K562 (cell line): ENCODE results near the gene DUSP9. TPM values are rescaled to one million over a fixed set of nuclear protein-coding genes. Genes with fewer than 3 reads are reported as not detected.
A peak's percentile ranks its signal among the peaks of the same experiment; 100 is the strongest.

ENCODE experiments used
- ATF7 ChIP-seq: fragments of 450-650 bp; IDR thresholded peaks from 2 replicates; pipeline ENCODE4 v1.7.1; 2014; ENCODE audit warnings: mild to moderate bottlenecking, moderate library complexity
- EGR1 ChIP-seq: fragments of 450-650 bp; conservative IDR thresholded peaks from 2 replicates; pipeline ENCODE4 v1.6.1; 2017; ENCODE audit warnings: mild to moderate bottlenecking
- LCOR ChIP-seq: sonication (generic); formaldehyde crosslinking; IDR thresholded peaks from 2 replicates; pipeline ENCODE4 v1.8.0; 2022; ENCODE audit warnings: mild to moderate bottlenecking, missing genetic modification reagents
- ZFP1 ChIP-seq: fragments of 450-650 bp; formaldehyde crosslinking; IDR thresholded peaks from 2 replicates; pipeline ENCODE4 v1.4.0; 2020; ENCODE audit warnings: mild to moderate bottlenecking, mixed read lengths
- ZNF583 ChIP-seq: fragments of 250-450 bp; sonication (Bioruptor Pico); IDR thresholded peaks from 2 replicates; pipeline ENCODE4 v1.4.0; 2020
- ZNF764 ChIP-seq: fragments of 250-450 bp; sonication (Bioruptor Pico); IDR thresholded peaks from 2 replicates; pipeline ENCODE4 v1.4.0; 2020; ENCODE audit warnings: low read depth, mild to moderate bottlenecking, moderate library complexity
- polyA plus RNA-seq, 8 experiments: library from polyadenylated mRNA; depleted of rRNA in 4 of 8; stranded (reverse) in 5 of 8; unstranded in 3 of 8; fragments of >200 nt; fragmentation: Nextera tagmentation in 2 of 8; fragmentation: Illumina TruSeq in 1 of 8; extraction: Ambion mirVana in 2 of 8; extraction: Trizol in 1 of 8; gene quantifications; 2 replicates each; pipeline versions ENCODE4 v1.2.1 to v1.2.3, GENCODE V29; 2011 to 2014; ENCODE audit warnings: inconsistent platforms in 1 of 8, missing spikeins in 1 of 8
- total RNA-seq, 7 experiments: library from RNA; depleted of rRNA in 6 of 7; stranded (reverse); fragments of >200 nt in 6 of 7; fragmentation: Illumina TruSeq in 2 of 7; extraction: Trizol in 2 of 7; gene quantifications; 2 replicates each; pipeline versions ENCODE4 v1.2.1 to v1.2.3, GENCODE V29; 2011 to 2021; ENCODE audit warnings: low replicate concordance in 1 of 7
- TF ChIP-seq, protein P1 (sequence below), 3 experiments: IDR thresholded peaks in 2 of 3; conservative IDR thresholded peaks in 1 of 3; 2 replicates each; pipeline ENCODE4 v1.5.1; 2011 to 2012; ENCODE audit warnings: low read length in 3 of 3, mild to moderate bottlenecking in 3 of 3, control low read depth in 2 of 3, improper control_type of control experiment in 1 of 3, inconsistent platforms in 1 of 3, low read depth in 1 of 3, mixed read lengths in 1 of 3, moderate library complexity in 1 of 3; ENCODE audit not compliant: insufficient read depth in 2 of 3
- TF ChIP-seq, protein P2 (sequence below): fragments of 250-450 bp; sonication (Bioruptor Pico); IDR thresholded peaks from 2 replicates; pipeline ENCODE4 v1.8.0; 2022; ENCODE audit warnings: inconsistent platforms
- TF ChIP-seq, protein P3 (sequence below), 2 experiments: IDR thresholded peaks in 1 of 2; conservative IDR thresholded peaks in 1 of 2; 2 replicates each; pipeline ENCODE4 v1.6.1; 2016; ENCODE audit warnings: low read depth in 2 of 2, mild to moderate bottlenecking in 1 of 2, missing compliant biosample characterization in 1 of 2, missing genetic modification characterization in 1 of 2, moderate library complexity in 1 of 2
- TF ChIP-seq, protein P4 (sequence below): IDR thresholded peaks from 2 replicates; pipeline ENCODE4 v1.6.1; 2011; ENCODE audit warnings: borderline replicate concordance, low read depth, mild to moderate bottlenecking, moderate library complexity, low read length; ENCODE audit not compliant: insufficient read depth, poor library complexity, severe bottlenecking
- TF ChIP-seq, protein P5 (sequence below), 2 experiments: IDR thresholded peaks; 2 replicates each; pipeline ENCODE4 v1.6.1; 2012; ENCODE audit warnings: improper control_type of control experiment in 2 of 2, low read depth in 2 of 2, low read length in 2 of 2, borderline replicate concordance in 1 of 2
- TF ChIP-seq, protein P6 (sequence below): fragments of 450-650 bp; IDR thresholded peaks from 2 replicates; pipeline ENCODE4 v1.6.1; 2016; ENCODE audit warnings: borderline replicate concordance

Gene DUSP9
- total and polyA plus RNA-seq, 9 of the 15 experiments (the other 6 are each of a cell fraction or from before 2014, with no cell fraction given): 0.11 to 14.1 (median 5.5) TPM

DNA sequence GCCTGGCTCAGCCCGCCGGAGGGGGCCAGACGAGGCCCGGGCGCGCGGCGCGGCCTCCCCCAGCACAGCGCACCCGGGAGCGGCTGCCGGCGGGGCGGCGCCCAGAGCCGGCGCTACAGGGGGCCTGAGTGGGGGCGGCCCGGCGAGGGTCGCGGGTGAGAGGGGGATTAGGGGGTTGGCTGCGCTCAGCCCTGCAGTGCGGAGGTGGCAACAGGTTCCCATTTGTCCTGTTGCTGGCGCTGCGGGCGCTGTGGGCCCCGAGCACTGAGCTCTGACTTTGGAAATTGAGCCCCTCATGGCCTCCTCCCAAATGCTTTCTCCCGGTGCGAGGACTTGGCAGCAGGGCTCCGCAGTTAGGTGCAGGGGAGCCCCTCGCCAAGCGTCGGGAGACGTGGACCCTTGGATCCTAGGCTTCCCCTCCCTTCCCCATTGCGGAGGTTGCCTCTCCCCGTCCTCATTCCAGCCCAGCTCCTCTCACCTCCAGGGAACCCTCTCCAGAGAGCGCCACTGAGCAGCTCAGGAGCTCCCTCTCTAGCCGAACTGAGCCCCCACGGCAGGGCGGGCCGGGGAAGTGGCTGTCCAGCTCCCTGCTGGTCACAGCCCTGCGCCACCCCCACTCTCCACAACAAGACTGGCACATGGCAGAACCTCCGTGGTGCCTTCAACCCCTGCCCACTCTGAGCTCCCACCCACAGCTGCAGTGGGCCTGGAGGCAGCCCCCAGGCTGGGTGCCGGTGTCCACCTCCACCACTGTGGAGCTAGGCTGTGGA lies 2.5 kb upstream of the DUSP9 start (continued):
- TF ChIP-seq ATF7 (no peak), LCOR (CRISPR knock-in tag) (no peak), ZFP1 (CRISPR knock-in tag) (no peak), ZNF583 (no peak), ZNF764 (CRISPR knock-in tag) (no peak), EGR1 (peak; percentile 39; the same call in 1 of the 2 replicates)
- TF ChIP-seq, protein P1, sequence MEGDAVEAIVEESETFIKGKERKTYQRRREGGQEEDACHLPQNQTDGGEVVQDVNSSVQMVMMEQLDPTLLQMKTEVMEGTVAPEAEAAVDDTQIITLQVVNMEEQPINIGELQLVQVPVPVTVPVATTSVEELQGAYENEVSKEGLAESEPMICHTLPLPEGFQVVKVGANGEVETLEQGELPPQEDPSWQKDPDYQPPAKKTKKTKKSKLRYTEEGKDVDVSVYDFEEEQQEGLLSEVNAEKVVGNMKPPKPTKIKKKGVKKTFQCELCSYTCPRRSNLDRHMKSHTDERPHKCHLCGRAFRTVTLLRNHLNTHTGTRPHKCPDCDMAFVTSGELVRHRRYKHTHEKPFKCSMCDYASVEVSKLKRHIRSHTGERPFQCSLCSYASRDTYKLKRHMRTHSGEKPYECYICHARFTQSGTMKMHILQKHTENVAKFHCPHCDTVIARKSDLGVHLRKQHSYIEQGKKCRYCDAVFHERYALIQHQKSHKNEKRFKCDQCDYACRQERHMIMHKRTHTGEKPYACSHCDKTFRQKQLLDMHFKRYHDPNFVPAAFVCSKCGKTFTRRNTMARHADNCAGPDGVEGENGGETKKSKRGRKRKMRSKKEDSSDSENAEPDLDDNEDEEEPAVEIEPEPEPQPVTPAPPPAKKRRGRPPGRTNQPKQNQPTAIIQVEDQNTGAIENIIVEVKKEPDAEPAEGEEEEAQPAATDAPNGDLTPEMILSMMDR (IDR thresholded peaks at IDR 0.05 in 2 of 3, conservative IDR thresholded peaks at IDR 0.05 in 1 of 3; ENCODE audit: insufficient read depth in 2 of 3, low read depth in 1 of 3, low read length in 3 of 3): peak; percentile 43 to 80 (median 59); a peak in 5 of 6 replicates
- TF ChIP-seq, protein P2, sequence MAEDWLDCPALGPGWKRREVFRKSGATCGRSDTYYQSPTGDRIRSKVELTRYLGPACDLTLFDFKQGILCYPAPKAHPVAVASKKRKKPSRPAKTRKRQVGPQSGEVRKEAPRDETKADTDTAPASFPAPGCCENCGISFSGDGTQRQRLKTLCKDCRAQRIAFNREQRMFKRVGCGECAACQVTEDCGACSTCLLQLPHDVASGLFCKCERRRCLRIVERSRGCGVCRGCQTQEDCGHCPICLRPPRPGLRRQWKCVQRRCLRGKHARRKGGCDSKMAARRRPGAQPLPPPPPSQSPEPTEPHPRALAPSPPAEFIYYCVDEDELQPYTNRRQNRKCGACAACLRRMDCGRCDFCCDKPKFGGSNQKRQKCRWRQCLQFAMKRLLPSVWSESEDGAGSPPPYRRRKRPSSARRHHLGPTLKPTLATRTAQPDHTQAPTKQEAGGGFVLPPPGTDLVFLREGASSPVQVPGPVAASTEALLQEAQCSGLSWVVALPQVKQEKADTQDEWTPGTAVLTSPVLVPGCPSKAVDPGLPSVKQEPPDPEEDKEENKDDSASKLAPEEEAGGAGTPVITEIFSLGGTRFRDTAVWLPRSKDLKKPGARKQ (CRISPR knock-in tag): no peak
- TF ChIP-seq, protein P3, sequence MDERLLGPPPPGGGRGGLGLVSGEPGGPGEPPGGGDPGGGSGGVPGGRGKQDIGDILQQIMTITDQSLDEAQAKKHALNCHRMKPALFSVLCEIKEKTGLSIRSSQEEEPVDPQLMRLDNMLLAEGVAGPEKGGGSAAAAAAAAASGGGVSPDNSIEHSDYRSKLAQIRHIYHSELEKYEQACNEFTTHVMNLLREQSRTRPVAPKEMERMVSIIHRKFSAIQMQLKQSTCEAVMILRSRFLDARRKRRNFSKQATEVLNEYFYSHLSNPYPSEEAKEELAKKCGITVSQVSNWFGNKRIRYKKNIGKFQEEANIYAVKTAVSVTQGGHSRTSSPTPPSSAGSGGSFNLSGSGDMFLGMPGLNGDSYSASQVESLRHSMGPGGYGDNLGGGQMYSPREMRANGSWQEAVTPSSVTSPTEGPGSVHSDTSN (CRISPR knock-in tag; IDR thresholded peaks at IDR 0.05; ENCODE audit: low read depth): no peak
- TF ChIP-seq, protein P3 (tag; conservative IDR thresholded peaks at IDR 0.05; ENCODE audit: low read depth): no peak
- TF ChIP-seq, protein P4, sequence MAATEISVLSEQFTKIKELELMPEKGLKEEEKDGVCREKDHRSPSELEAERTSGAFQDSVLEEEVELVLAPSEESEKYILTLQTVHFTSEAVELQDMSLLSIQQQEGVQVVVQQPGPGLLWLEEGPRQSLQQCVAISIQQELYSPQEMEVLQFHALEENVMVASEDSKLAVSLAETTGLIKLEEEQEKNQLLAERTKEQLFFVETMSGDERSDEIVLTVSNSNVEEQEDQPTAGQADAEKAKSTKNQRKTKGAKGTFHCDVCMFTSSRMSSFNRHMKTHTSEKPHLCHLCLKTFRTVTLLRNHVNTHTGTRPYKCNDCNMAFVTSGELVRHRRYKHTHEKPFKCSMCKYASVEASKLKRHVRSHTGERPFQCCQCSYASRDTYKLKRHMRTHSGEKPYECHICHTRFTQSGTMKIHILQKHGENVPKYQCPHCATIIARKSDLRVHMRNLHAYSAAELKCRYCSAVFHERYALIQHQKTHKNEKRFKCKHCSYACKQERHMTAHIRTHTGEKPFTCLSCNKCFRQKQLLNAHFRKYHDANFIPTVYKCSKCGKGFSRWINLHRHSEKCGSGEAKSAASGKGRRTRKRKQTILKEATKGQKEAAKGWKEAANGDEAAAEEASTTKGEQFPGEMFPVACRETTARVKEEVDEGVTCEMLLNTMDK: no peak
- TF ChIP-seq, protein P5, sequence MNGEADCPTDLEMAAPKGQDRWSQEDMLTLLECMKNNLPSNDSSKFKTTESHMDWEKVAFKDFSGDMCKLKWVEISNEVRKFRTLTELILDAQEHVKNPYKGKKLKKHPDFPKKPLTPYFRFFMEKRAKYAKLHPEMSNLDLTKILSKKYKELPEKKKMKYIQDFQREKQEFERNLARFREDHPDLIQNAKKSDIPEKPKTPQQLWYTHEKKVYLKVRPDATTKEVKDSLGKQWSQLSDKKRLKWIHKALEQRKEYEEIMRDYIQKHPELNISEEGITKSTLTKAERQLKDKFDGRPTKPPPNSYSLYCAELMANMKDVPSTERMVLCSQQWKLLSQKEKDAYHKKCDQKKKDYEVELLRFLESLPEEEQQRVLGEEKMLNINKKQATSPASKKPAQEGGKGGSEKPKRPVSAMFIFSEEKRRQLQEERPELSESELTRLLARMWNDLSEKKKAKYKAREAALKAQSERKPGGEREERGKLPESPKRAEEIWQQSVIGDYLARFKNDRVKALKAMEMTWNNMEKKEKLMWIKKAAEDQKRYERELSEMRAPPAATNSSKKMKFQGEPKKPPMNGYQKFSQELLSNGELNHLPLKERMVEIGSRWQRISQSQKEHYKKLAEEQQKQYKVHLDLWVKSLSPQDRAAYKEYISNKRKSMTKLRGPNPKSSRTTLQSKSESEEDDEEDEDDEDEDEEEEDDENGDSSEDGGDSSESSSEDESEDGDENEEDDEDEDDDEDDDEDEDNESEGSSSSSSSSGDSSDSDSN (IDR thresholded peaks at IDR 0.05; ENCODE audit: borderline replicate concordance in 1 of 2, low read depth in 2 of 2, low read length in 2 of 2): 0 out of 4 replicates have a peak, but pooled peaks of 1 of the 2 experiments have one; percentile 40
- TF ChIP-seq, protein P6, sequence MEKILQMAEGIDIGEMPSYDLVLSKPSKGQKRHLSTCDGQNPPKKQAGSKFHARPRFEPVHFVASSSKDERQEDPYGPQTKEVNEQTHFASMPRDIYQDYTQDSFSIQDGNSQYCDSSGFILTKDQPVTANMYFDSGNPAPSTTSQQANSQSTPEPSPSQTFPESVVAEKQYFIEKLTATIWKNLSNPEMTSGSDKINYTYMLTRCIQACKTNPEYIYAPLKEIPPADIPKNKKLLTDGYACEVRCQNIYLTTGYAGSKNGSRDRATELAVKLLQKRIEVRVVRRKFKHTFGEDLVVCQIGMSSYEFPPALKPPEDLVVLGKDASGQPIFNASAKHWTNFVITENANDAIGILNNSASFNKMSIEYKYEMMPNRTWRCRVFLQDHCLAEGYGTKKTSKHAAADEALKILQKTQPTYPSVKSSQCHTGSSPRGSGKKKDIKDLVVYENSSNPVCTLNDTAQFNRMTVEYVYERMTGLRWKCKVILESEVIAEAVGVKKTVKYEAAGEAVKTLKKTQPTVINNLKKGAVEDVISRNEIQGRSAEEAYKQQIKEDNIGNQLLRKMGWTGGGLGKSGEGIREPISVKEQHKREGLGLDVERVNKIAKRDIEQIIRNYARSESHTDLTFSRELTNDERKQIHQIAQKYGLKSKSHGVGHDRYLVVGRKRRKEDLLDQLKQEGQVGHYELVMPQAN: no peak
